Measurements from ENCODE around the gene UPK1B.

Gene UPK1B

GRCh38 chr3:119170821-119171220 lies 2.6 kb upstream of the UPK1B start:
- no peak for TF ChIP-seq CTCF (IDR thresholded peaks at IDR 0.05; ENCODE audit: unreplicated experiment in 3 of 3)
- Mint-ChIP-seq H3K27ac (no peak overlapping the region), H3K36me3 (ENCODE audit: low read depth) (no peaks in the 10 kb centered on the region), H3K4me1 (no peaks in the 10 kb centered on the region), H3K9me3 (no peaks in the 10 kb centered on the region), H3K27me3 (ENCODE audit: low read depth) (peaks cover 11% of the 10 kb centered on the region), H3K4me3 (no peak overlapping the region)

GRCh38 chr3:119175872-119176756 lies 2.7 kb downstream of the UPK1B start:
- no peak overlapping the region for H3K4me3 Mint-ChIP-seq
- H3K27me3 Mint-ChIP-seq (ENCODE audit: low read depth): peaks cover 11% of the 10 kb centered on the region
- H3K36me3 Mint-ChIP-seq (ENCODE audit: low read depth): no peaks in the 10 kb centered on the region
- H3K27ac Mint-ChIP-seq: no peak overlapping the region
- no peaks in the 10 kb centered on the region for H3K9me3 Mint-ChIP-seq
- no peak for TF ChIP-seq CTCF (IDR thresholded peaks at IDR 0.05; ENCODE audit: unreplicated experiment in 3 of 3)
- H3K4me1 Mint-ChIP-seq: no peaks in the 10 kb centered on the region

GRCh38 chr3:119176778-119177177 lies 3.4 kb downstream of the UPK1B start:
- H3K4me3 Mint-ChIP-seq: no peak overlapping the region
- H3K4me1 Mint-ChIP-seq: no peaks in the 10 kb centered on the region
- no peaks in the 10 kb centered on the region for H3K9me3 Mint-ChIP-seq
- H3K27ac Mint-ChIP-seq: no peak overlapping the region
- H3K27me3 Mint-ChIP-seq (ENCODE audit: low read depth): peaks cover 11% of the 10 kb centered on the region
- H3K36me3 Mint-ChIP-seq (ENCODE audit: low read depth): no peaks in the 10 kb centered on the region
- no peak for TF ChIP-seq CTCF (IDR thresholded peaks at IDR 0.05; ENCODE audit: unreplicated experiment in 3 of 3)

- peaks cover 11% of the 10 kb centered on the region for H3K27me3 Mint-ChIP-seq (ENCODE audit: low read depth)
- H3K9me3 Mint-ChIP-seq: no peaks in the 10 kb centered on the region
- H3K4me3 Mint-ChIP-seq: no peak overlapping the region
- no peak overlapping the region for H3K27ac Mint-ChIP-seq
- no peaks in the 10 kb centered on the region for H3K4me1 Mint-ChIP-seq
- TF ChIP-seq CTCF (IDR thresholded peaks at IDR 0.05; ENCODE audit: unreplicated experiment in 3 of 3): no peak
- H3K36me3 Mint-ChIP-seq (ENCODE audit: low read depth): no peaks in the 10 kb centered on the region
These were observed 3.9 kb downstream of the UPK1B start for GRCh38 chr3:119177321-119177720.

GRCh38 chr3:119181765-119182164 lies 8.4 kb downstream of the UPK1B start:
- H3K27ac Mint-ChIP-seq: no peak overlapping the region
- no peaks in the 10 kb centered on the region for H3K36me3 Mint-ChIP-seq (ENCODE audit: low read depth)
- no peak for TF ChIP-seq CTCF (IDR thresholded peaks at IDR 0.05; ENCODE audit: unreplicated experiment in 3 of 3)
- H3K27me3 Mint-ChIP-seq (ENCODE audit: low read depth): peaks cover 3% of the 10 kb centered on the region
- no peaks in the 10 kb centered on the region for H3K9me3 Mint-ChIP-seq
- H3K4me3 Mint-ChIP-seq: no peak overlapping the region
- no peaks in the 10 kb centered on the region for H3K4me1 Mint-ChIP-seq

- Mint-ChIP-seq H3K27me3 (ENCODE audit: low read depth) (peaks cover 3% of the 10 kb centered on the region), H3K36me3 (ENCODE audit: low read depth) (no peaks in the 10 kb centered on the region), H3K27ac (no peak overlapping the region), H3K9me3 (no peaks in the 10 kb centered on the region), H3K4me3 (no peak overlapping the region), H3K4me1 (no peaks in the 10 kb centered on the region)
- TF ChIP-seq CTCF (IDR thresholded peaks at IDR 0.05; ENCODE audit: unreplicated experiment in 3 of 3): no peak
These were observed 10.7 kb downstream of the UPK1B start for GRCh38 chr3:119184111-119184510.

All from nephron (organoid).